Amniotic stem cell (primary cell): ENCODE measurements around the gene H1-8.
"Not testable (repeated sequence)": the region's sequence is repeated elsewhere in the genome, so short reads cannot be mapped to it uniquely, and the experiment has no call there.

Experiments used
- DNase-seq: peaks from one replicate; lab custom pipeline; 2025; lab: John Stamatoyannopoulos, UW

Gene H1-8, protein sequence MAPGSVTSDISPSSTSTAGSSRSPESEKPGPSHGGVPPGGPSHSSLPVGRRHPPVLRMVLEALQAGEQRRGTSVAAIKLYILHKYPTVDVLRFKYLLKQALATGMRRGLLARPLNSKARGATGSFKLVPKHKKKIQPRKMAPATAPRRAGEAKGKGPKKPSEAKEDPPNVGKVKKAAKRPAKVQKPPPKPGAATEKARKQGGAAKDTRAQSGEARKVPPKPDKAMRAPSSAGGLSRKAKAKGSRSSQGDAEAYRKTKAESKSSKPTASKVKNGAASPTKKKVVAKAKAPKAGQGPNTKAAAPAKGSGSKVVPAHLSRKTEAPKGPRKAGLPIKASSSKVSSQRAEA

DNA sequence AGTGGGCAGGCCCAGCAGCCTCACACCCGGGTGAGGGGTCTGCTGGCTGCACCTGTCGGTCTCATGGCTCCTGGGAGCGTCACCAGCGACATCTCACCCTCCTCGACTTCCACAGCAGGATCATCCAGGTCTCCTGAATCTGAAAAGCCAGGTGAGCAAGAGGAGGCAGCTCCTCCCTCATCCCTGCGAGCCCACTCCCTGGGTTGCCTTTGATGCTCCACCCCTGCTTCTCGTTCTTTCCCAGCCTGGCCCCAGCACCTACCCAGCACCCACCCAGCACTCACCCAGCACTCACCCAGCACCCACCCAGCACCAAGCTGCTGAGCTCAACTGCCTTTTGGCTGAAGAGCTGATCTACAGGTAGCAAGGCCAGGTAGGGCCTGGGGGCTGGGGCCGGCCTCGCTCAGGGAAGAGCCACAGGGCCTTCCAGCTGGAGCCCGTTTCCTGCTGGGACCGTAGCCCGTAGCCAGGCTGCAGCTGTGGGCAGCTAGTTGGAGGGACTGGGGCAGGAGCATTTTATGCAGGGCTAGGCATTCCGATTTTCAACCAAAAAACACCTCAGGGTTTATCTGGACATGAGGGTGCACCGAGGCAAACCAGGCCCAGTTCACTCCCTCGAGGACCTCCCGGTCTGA lies at the start of gene H1-8:
Gene H1-8, plus strand, starts transcription at position 20 of the 635 bp plus-strand sequence. Its CDS starts 44 bp downstream, at position 64.
- DNase-seq = no peak

DNA sequence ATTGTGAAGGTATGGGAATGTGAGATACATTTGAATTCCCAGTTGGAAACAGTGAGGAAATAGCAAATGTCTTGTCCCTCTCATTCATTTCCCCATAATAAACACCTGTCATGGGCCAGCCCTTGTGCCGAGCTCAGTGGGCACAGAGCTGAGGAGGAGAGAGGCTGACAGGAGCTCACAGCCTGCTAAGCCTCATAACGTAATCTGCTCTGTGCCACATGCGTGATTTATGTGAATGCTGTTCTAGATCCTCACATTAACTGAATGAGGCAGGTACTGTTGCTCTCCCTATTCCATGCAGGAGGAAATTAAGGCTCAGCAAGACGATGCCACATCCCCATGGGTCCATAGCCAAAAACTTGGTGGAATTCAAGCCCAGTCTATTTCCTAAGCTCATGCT lies 49.8 kb upstream of the H1-8 start:
- DNase-seq = no peak

DNA sequence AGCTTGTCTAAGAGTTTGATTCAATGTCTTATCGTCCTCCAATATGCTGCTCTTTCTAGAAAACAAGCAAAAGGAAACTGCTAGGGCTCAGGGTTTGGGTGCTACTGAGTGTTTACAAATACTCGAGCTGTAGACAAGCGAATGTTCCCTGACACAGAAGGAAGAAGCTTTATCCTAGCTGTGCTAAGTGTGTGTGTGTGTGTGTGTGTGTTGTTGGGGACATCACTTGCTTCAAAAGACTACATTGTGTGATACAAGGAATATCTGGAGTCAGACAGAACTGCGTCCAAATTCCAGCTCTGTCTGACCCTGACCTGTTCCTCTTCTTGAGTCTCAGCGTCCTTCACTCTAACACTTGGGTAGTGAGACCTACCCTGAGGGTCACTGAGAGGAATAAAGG lies 48.5 kb upstream of the H1-8 start:
- DNase-seq = not testable (repeated sequence)

DNA sequence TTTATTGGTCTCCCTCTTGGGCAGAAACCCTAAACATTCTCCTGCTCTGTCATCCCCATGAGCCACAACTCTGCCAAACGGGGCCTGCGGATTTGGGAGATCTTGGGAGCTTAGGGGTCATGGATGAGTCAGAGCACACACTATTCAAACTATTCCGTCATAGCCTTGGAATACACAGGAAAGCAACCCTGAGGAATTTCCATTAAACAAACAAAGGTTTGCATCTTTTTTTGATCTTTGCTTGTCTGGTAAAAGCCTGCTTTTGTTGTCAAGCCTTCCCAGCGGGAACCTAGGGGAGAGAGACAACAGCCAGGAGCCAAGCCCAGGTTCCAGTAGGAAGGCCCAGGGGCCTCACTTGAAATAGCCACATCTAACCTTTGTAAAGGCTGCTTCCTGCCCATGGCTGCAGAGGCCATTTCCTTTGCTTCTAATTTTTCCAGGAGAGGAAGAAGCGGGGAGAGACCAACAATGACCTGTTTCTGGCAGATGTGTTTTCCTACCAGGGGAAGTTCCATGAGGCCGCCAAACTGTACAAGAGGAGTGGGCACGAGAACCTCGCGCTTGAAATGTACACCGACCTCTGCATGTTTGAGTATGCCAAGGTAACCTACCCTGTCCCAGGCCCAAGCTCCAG lies 47.9 kb upstream of the H1-8 start:
- not testable (repeated sequence) for DNase-seq

DNA sequence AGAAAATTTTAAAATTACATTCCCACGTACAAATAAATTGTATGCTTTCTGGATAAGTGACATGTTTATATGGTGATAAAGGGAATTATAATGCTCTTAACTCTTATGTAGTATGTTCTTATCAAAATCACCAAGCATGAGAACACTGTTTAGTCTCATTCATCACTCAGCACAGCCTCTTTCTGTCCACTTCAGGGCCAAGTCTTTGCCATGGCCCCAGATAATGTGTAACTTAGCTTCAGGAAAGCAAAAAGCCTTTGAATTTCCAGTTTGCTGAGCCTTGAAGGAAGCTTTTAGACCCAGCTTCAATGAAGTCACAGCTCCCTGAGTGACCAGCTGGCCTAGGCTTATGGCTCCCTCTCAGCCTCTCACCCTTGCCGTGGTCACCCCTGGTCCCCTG lies 45.1 kb upstream of the H1-8 start:
- not testable (repeated sequence) for DNase-seq

DNA sequence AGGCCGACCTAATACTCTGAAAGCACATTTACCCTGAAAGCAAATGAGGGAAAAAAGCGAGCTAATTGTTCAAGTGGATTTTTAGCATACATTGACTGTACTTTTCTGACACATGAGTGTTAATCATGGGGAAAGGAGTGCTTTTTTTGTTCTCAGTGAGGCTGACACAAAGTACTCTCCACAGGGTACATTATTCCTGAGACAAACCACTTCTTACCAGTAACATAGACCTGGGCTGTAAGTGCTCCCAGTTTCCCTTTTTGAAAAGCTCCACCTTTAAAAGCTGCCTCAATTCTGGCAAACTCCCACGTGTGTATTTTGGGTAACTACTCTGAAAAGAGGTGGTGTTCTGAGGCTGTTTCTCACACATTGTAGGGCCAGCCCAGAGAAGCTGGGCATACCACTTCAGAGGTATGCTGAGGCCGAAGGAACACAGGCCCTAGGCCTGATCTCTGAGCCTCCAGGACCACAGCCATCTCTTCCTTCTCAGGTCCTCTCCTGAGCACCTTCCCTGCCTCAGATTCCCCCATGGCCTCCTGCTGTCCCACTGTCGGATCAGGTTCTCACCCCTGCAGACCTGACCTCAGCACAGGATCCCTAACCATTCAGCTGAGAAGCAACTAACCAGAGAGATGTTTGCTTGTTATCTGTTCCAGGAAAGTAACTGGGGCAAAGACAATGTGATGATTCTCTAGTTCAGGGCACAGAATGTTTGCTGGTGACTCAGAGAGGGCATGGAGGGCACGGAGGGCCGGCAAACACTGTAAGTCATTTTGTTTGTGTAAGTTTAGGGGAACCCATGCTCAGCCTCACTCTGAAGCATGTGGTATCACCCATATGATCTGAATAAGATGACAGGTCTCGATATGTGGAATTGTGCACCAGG lies 44.1 kb upstream of the H1-8 start:
- not testable (repeated sequence) for DNase-seq

DNA sequence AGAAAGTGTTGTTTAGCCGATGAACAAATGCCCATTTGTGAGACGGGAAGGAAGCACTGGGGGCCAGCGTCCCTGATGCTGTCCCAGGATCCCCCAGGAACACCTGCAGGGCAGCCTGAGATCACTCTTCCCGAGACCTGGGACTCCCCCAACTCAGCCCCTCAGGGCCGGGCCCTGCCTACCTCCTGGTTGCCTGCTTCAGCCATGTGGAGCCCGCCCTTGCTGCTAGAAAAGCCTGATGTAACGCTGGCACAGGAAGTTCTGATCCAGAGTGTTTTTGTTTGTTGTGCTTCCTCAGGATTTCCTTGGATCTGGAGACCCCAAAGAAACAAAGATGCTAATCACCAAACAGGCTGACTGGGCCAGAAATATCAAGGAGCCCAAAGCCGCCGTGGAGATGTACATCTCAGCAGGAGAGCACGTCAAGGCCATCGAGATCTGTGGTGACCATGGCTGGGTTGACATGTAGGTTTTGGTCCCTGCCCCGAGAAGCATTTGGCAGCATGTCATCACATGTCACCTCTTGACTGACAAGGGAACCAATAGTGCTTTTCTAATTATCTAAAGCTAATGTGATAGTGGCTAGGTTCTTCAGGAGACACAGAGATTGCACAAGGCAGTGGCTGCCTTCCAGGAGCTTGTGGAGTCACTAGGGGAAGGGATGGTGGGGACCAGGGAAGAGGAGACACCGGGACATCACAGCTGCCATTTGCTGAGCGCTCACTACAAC lies 43.2 kb upstream of the H1-8 start:
- DNase-seq = not testable (repeated sequence)

DNA sequence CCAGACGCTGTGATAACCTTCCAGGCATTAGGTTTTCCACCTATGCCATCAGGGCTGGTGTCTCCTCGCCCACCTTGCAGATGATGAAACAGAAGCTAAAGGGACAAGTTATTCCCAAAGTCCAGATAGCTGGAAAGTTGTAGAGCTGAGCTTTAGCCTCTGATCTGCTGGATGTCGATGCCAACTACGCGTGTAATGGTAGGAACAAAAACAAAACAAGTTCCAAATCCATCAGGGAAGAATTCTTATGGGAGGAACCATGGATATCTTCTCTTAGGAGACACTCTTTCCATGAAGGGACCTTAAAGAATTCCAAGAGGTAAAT lies 42.7 kb upstream of the H1-8 start:
- DNase-seq = no peak

DNA sequence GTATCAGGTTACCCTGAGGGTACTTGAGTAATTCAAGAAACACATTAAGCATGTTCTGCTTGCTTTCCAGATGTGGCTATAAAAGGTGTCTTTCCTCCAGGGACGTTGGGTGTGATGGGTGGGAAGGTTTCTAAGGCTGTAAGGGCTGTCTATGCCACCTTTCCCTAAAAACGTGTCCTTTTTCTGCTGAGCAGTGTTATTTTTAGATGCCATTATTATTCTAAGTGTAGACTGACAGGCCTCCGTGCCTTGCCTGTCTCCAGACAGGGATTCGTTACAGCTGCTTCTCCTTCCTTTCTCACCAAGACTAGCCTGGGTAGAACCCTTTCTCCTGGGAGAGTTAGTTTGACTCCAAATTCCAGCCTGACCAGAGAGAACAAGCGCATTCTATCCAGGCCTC lies 41.3 kb upstream of the H1-8 start:
- DNase-seq = no peak

DNA sequence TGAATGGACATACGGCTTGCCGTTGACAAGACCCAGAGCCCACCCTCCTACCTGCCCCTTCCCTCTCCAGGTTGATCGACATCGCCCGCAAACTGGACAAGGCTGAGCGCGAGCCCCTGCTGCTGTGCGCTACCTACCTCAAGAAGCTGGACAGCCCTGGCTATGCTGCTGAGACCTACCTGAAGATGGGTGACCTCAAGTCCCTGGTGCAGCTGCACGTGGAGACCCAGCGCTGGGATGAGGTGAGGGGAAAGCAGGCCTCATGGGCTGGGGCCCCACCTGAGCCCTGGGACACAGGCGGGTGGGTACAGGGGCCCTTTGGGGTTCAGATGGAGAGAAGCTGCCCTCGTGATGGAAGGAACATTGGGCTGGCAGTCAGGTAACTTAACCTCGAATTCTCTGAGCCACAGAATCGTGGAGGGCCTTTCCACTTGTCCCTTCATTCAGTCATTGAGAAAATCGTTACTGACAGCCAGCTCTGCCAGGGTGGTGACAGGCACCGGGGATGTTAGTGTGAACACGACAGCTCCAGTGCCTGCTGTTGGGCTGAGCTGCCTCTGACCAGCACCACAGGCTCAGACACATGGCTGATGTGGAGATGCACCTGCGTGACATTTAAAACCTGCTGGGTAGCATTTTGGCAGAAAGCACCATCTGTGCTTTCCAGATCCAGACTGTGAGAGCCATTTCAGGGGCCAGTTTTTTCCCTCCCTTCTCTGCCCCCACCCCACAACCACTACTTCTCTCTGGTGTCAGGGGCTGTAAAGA lies 40.1 kb upstream of the H1-8 start:
- no peak for DNase-seq

DNA sequence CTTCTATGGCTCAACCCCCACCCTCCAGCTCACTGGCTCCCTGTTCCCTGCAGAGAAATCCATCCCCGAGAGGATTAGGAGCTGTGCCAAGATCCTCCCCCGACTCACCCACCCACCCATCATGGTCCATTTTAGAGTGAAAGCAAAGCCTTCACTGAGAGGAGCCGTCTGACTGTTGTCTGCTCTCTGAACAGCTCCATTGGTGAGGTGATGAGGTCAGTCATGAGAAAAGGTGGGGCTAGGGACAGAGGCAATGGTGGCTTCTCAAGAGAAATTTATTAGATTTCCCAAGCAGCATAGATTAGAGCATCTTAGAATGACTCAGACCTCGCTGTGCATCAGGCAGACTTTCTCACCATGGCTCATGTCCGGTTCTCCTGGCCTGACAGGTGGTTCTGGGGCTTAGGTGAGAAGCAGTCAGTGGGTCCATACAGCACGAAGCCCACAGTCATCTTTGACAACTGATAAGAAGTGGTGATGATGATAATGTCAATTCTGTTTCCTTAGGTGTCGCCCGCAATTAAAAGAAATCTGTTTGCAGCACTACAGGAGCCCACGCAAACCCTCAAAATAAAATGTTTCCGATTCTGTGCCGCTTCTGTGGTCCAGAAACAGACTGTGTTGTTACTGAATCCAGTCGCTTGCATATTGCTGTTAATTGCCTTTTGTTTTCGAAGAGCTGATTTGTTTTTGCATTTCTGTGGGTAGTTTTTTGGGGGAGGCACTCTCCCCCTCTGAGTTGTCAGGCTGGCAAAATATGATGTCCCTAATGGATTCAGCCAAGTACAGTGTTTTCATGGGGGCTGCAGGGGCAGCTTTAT lies 39.3 kb upstream of the H1-8 start:
- no peak for DNase-seq

DNA sequence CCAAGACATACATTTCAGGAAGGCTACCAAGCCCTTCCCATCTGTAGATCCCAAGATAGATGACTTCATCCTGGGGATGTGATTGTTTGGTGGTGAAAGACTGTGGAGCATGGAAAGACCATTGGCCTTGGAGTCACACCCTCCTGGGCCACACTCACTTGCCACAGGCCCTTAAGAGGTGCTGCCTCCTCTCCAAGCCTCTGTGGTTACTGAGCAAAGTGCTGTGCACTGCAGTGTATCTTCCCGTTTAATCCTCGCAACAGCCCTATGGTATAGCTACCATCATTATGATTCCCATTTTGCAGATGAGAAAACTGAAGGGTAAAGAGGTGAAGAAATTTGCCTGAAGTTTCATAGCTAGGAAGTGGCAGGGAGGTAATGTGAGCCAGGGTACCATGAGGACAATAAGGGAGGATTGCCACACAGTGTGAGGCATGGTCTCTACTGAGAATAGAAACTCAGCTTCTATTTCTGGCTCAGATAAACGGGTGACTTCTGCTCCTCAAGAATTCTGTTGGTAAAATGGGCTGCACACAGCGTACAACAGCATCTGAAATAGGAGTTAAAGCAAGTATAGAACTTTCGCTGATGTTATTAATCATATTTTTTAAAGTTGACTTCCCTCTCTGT lies 38.4 kb upstream of the H1-8 start:
- DNase-seq = no peak

DNA sequence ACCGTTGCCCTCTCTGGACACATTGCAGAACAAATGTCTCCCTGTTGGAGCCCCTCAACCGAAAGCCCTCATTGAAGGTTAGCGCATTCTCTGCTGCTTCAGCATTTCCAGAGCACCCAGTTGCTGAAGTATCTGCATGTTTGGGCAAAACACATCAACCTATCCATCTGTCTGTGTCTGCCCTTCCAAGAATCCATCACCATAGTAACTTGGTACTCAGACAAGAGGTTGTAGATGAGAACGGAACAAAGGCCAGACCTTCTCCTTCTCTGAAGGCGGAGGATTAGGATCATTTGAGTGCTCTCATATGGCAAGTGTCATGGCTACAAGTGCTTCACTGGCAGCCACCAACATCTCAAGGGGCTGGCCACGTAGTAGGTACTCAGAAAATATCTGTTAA lies 37.6 kb upstream of the H1-8 start:
- no peak for DNase-seq

DNA sequence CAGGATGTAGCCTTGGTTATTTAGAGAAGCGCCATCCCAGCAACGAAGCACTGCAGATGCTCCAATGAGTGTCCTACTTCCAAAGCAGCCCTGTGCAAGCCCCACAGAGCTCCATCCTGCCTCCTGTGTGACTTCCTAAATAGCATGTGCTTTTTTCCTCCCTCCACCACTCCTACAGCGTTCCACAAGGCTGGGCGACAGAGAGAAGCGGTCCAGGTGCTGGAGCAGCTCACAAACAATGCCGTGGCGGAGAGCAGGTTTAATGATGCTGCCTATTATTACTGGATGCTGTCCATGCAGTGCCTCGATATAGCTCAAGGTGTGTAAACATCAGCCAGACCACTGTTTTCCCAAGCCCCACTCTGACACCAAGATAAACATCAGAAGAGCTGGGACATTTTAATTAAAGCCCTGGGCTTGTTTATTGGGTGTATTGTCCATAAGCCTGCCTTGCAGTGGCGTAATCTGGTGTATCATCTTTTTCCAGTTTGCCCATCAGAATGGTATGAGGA lies 36.7 kb upstream of the H1-8 start:
- no peak for DNase-seq

DNA sequence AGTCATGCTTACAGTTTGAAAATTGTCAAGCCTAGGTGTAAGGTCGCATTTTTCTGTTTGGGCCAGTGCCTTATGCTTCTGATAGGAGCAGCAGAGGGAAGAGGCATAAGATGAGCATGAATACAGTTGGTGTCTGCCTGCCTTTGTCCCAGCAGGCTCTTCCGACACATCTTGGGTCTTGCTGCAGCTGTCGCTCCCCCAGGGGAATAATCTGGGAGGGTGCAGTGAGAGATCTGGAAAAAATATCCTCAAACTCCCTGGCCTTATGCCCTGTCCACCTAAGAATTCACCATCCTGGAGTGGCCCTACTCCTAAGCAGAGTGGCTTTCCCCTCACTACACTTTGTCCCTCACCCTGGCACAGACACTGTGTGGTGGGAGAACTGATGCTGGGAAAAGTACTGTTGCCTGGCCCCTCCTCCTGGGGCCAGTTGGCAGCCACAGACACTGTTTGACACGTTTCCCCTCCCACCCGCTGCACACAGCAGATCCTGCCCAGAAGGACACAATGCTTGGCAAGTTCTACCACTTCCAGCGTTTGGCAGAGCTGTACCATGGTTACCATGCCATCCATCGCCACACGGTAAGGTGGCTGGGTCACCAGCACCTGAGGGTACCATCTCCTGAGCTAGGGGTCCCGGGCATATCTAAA lies 35.7 kb upstream of the H1-8 start:
- no peak for DNase-seq

DNA sequence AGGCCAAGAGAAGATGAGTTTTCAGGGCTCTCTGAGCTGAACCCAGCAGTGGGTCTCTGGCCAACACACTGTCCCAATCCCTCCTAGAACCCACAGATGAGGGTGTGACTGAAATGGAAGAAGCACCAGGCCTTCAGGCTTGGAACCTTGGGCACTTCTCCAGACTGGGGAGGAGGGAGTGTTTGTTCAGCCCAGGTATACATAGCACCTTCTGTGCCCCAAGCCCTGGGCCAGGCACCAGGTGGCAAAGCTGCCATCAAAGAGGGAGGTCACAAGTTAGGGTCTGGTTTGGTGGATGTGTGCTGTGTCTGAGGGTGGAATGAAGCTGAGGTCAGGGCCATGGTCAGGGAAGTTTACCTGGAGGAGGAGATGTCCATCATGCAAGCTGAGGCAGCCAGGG lies 30.4 kb upstream of the H1-8 start:
- DNase-seq = no peak

DNA sequence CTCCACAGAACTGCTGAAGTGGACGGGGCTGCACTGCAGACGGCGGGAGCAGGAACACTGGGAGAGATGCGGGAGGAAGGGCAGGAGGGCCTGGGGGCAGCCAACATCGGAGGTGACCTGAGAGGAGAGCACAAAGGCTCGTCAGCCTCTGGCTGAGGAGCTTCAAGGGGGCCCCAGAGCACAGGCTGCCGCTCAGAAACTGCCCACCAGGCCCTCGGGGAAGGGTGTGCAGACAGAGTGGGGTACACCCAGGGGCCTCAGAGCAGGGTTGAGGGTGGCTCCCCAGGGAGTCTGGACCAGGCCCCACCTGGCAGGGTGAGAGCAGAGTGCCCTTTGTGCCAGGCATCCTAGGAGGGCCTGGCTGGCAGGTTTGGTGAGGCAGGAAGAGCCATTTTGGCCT lies 29.3 kb upstream of the H1-8 start:
- no peak for DNase-seq

DNA sequence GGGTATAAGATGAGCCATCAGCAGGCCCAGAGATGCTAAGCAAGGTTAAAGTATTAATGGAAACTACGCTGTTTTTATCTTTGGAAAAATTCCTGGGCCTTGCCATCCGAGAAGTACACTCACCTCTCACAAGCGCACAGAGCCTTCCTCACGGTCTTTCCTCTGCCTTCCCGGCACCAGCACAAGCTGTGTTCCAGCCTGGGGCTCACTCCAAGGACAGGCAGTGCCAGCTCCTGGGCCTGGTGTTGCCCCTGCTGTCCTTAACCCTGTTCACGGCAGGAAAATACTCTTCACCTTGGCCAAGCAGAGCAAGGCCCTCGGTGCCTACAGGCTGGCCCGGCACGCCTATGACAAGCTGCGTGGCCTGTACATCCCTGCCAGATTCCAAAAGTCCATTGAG lies 28.9 kb upstream of the H1-8 start:
- no peak for DNase-seq

DNA sequence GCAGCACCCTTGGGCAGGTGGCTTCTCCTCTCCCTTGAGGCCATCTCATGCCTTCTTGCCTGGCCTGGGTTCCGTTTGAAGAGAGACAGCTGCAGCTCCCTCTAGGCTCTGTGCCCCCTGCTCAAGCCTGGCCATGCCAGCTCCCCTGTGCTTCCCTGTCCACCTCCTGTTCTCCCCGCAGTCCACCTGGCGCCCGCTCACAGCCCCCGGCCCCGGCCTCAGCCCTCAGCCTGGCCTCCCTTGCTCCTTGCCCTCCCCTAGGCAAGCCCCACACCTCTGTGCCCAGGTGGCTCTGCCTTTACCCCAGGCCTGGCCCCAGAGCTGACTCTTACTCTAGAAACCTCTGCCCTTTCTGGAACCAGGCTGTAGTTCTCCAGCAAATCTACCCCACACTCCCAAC lies 28.4 kb upstream of the H1-8 start:
- DNase-seq = no peak
